Heart right ventricle (tissue), 16 donors: ENCODE results near the gene MBTPS1. TPM values are rescaled to one million over a fixed set of nuclear protein-coding genes. Genes with fewer than 3 reads are reported as not detected.

ENCODE experiments used
- ATAC-seq, 8 donors: fragments of 200-7000 bp; cut with Tn5 transposase; one replicate each; pipeline ENCODE4 v1.9.1; 2020; ENCODE audit warnings: mild to moderate bottlenecking in 8 of 8, moderate library complexity in 8 of 8, moderate number of reproducible peaks in 1 of 8
- DNase-seq, 2 donors: peaks; one replicate each; pipeline ENCODE4 v3.0.0-alpha.2; 2020
- H3K27ac ChIP-seq, 10 donors: fragments of 200-600 bp; sonication (generic) in 2 of 10; one replicate each; pipeline versions ENCODE4 v1.5.0 to v1.8.0; 2020 to 2022; ENCODE audit warnings: mild to moderate bottlenecking in 3 of 10
- H3K27me3 ChIP-seq, 7 donors: fragments of 200-600 bp; one replicate each; pipeline ENCODE4 v1.8.0; 2021 to 2022; ENCODE audit warnings: mild to moderate bottlenecking in 2 of 7
- H3K36me3 ChIP-seq, 9 donors: fragments of 200-600 bp; sonication (generic) in 1 of 9; one replicate each; pipeline versions ENCODE4 v1.5.0 to v1.8.0; 2020 to 2022; ENCODE audit warnings: mild to moderate bottlenecking in 2 of 9
- H3K4me1 ChIP-seq, 9 donors: fragments of 200-600 bp; sonication (generic) in 1 of 9; one replicate each; pipeline versions ENCODE4 v1.5.0 to v1.8.0; 2020 to 2022; ENCODE audit warnings: mild to moderate bottlenecking in 4 of 9
- H3K4me3 ChIP-seq, 10 donors: fragments of 200-600 bp; sonication (generic) in 2 of 10; one replicate each; pipeline versions ENCODE4 v1.5.0 to v1.8.0; 2020 to 2022; ENCODE audit warnings: mild to moderate bottlenecking in 7 of 10, moderate library complexity in 2 of 10
- H3K9me3 ChIP-seq, 11 donors: fragments of 200-600 bp in 10 of 11; sonication (generic) in 2 of 11; one replicate each; pipeline versions ENCODE4 v1.5.0 to v1.8.0; 2013 to 2022; ENCODE audit warnings: mild to moderate bottlenecking in 2 of 11, control low read depth in 1 of 11, moderate library complexity in 1 of 11
- CTCF ChIP-seq, 9 donors: fragments of 200-600 bp; sonication (generic) in 2 of 9; IDR thresholded peaks; one replicate each; pipeline versions ENCODE4 v1.5.0 to v1.8.0; 2021 to 2022; ENCODE audit warnings: antibody characterized with exemption in 9 of 9, mild to moderate bottlenecking in 5 of 9, moderate library complexity in 1 of 9
- WGBS, 2 donors: extraction: QIAGEN DNeasy Blood & Tissue Kit; methylation state at CpG; one replicate each; pipeline ENCODE4 v1.1.7; 2013; ENCODE audit warnings: inconsistent platforms in 1 of 2; 5-methylcytosine and 5-hydroxymethylcytosine counted together
- intact Hi-C, 10 donors: fragments of 100-400 bp; cut with DNase I; formaldehyde crosslinking; loops; one replicate each; pipeline versions ENCODE4 v1.11.1 to v1.14.2; 2022
- polyA plus RNA-seq, 2 donors: library from polyadenylated mRNA; stranded (reverse); fragments of 200-250 nt; gene quantifications; one replicate each; pipeline ENCODE4 v1.2.3, GENCODE V29; 2013
- total RNA-seq, 10 donors: library from RNA; stranded (reverse); fragmentation: NEBNext Ultra II Directional in 3 of 10; extraction: Animal tissue kit (Norgen Biotek cat#: 25700) in 3 of 10; gene quantifications; one replicate each; pipeline versions ENCODE4 v1.2.1 to v1.2.4, GENCODE V29; 2021 to 2023
- donor health status: Arrhythmogenic right ventricular cardiomyopathy.
- donor health status: ischemic (EF 13 %, LVEDD 7.1; RV severe dilation, severe dysfunction).
- donor health status: healthy with polysubstance abuse.
- donor health status: DM: no; HTN: yes; CAD: no.
- donor health status: DM: no; HTN: no; CAD: no.
- donor health status: ischemic (EF 25% LVEDD 6.9; RV normal size, moderate dysfunction).
- donor health status: ischemic (EF 25% LVEDD 5.7; RV mildly dilated, moderate dysfunction).
- donor health status: healthy.
- donor health status: DM: yes; HTN: yes; CAD: no.
- donor health status: Ischemic cardiomyopathy.
- donor health status: ischemic (EF 35%, LVEDD 5.7; RV mildly dilated, moderate dysfunction).
- donor health status: nonischemic (EF 11% LVEDD 7.7; RV severe dilation, severe dysfunction).
- donor health status: DM: yes; HTN: yes; CAD: no.
- donor health status: PGD.
- donor health status: ischemic (EF 29% LVEDD 5.4; RV normal size, mild dysfunction).
- donor health status: nonischemic (EF 23%, LVEDD 6.1; RV moderate dilation, normal function).

Gene MBTPS1
- total and polyA plus RNA-seq, 12 donors = 41.4 to 122 (median 66.0) TPM

- no peak for TF ChIP-seq CTCF (IDR thresholded peaks at IDR 0.05)
- H3K9me3 ChIP-seq = no peaks in the 10 kb centered on the region
- H3K27ac ChIP-seq = peak overlapping the region in 9 of 10 donors; percentile 4 to 81 (median 59)
- H3K36me3 ChIP-seq = peaks cover 0 to 37% (median 0%) of the 10 kb centered on the region in 9 donors
- peaks cover 2 to 62% (median 46%) of the 10 kb centered on the region in 9 donors for H3K4me1 ChIP-seq
- H3K4me3 ChIP-seq = no peak overlapping the region
- H3K27me3 ChIP-seq = no peaks in the 10 kb centered on the region
- WGBS, 2 donors = 87% methylated on average over 3 of the region's 3 CpGs
- intact Hi-C loops = no loop called here
- ATAC-seq = no peak
- DNase-seq = no peak
Observed at GRCh38 chr16:84110527-84110926, 6.2 kb downstream of the MBTPS1 start.

GRCh38 chr16:84109598-84110335, 7.0 kb downstream of the MBTPS1 start:
- Histone ChIP-seq H3K4me1 (peaks cover 0 to 62% (median 39%) of the 10 kb centered on the region in 9 donors), H3K27ac (peak overlapping the region in 9 of 10 donors; percentile 4 to 81 (median 59)), H3K9me3 (no peaks in the 10 kb centered on the region), H3K27me3 (no peaks in the 10 kb centered on the region), H3K36me3 (peaks cover 0 to 44% (median 0%) of the 10 kb centered on the region in 9 donors), H3K4me3 (no peak overlapping the region)
- no peak for DNase-seq
- WGBS, 2 donors = 38 to 50% methylated on average over 6 of the region's 6 CpGs
- TF ChIP-seq CTCF (IDR thresholded peaks at IDR 0.05) = no peak
- intact Hi-C loops = no loop called here
- peak in 6 of 8 donors; percentile 77 to 92 (median 84) for ATAC-seq

- ATAC-seq (no peak), DNase-seq (no peak)
- peaks cover 0 to 44% (median 0%) of the 10 kb centered on the region in 9 donors for H3K36me3 ChIP-seq
- no peaks in the 10 kb centered on the region for H3K9me3 ChIP-seq
- peaks cover 0 to 69% (median 31%) of the 10 kb centered on the region in 9 donors for H3K4me1 ChIP-seq
- H3K27ac ChIP-seq = peak overlapping the region in 2 of 10 donors; percentile 57 to 71
- no peak for TF ChIP-seq CTCF (IDR thresholded peaks at IDR 0.05)
- intact Hi-C loops = no loop called here
- 74 to 81% methylated on average over 2 of the region's 2 CpGs for WGBS, 2 donors
- no peaks in the 10 kb centered on the region for H3K27me3 ChIP-seq
- no peak overlapping the region for H3K4me3 ChIP-seq
Observed at GRCh38 chr16:84107921-84108320, 8.8 kb downstream of the MBTPS1 start.

- no peak overlapping the region for H3K4me3 ChIP-seq
- intact Hi-C loops = no loop called here
- no peak for DNase-seq
- 77 to 78% methylated on average over 13 of the region's 13 CpGs for WGBS, 2 donors
- ATAC-seq = peak in 5 of 8 donors; percentile 12 to 40 (median 24)
- peaks cover 0 to 65% (median 31%) of the 10 kb centered on the region in 9 donors for H3K4me1 ChIP-seq
- H3K9me3 ChIP-seq = no peaks in the 10 kb centered on the region
- H3K27me3 ChIP-seq = no peaks in the 10 kb centered on the region
- peaks cover 0 to 54% (median 0%) of the 10 kb centered on the region in 9 donors for H3K36me3 ChIP-seq
- peak overlapping the region in 5 of 10 donors; percentile 9 to 57 (median 30) for H3K27ac ChIP-seq
- TF ChIP-seq CTCF (IDR thresholded peaks at IDR 0.05) = no peak
Observed at GRCh38 chr16:84105948-84106740, 10.6 kb downstream of the MBTPS1 start.
